ENCODE results near the gene LRRC34. TPM values are rescaled to one million over a fixed set of nuclear protein-coding genes. Genes with fewer than 3 reads are reported as not detected.

Gene LRRC34
- total and polyA plus RNA-seq, 9 of the 15 experiments (the other 6 are each of a cell fraction or from before 2014, with no cell fraction given), result 0.17 to 0.30 TPM; not detected in 7

- TF ChIP-seq POLR3A (IDR thresholded peaks at IDR 0.05; ENCODE audit: borderline replicate concordance, extremely low read depth, insufficient read depth, insufficient read length), result peak; percentile 91
- TF ChIP-seq ADNP (tag; IDR thresholded peaks at IDR 0.05), result peak; percentile 81; the same call in 1 of the 2 replicates
- TF ChIP-seq BDP1 (IDR thresholded peaks at IDR 0.05; ENCODE audit: insufficient read depth, insufficient read length), result peak; percentile 54
- no peak for TF ChIP-seq POLR2AphosphoS2 (IDR thresholded peaks at IDR 0.05; ENCODE audit: low read length)
- TF ChIP-seq ZNF592 (IDR thresholded peaks at IDR 0.05), result peak; percentile 60; the same call in 1 of the 2 replicates
- TF ChIP-seq SUPT5H (IDR thresholded peaks at IDR 0.05), result peak; percentile 23
- no peak for TF ChIP-seq ZNF551 (CRISPR knock-in tag; IDR thresholded peaks at IDR 0.05)
- TF ChIP-seq CSDE1 (IDR thresholded peaks at IDR 0.05), result peak in 1 of 2 experiments; percentile 70; a peak in 2 of 4 replicates
- no peak for TF ChIP-seq ZNF668 (CRISPR knock-in tag; IDR thresholded peaks at IDR 0.05)
- TF ChIP-seq CTBP1 (IDR thresholded peaks at IDR 0.05; ENCODE audit: borderline replicate concordance), result 0 out of 2 replicates have a peak, but pooled peaks have one; percentile 29
- TF ChIP-seq GATAD2B (IDR thresholded peaks at IDR 0.05; ENCODE audit: borderline replicate concordance), result no peak
- peak; percentile 36; the same call in 1 of the 2 replicates for TF ChIP-seq ZNF274 (IDR thresholded peaks at IDR 0.05; ENCODE audit: borderline replicate concordance, low read depth, low read length)
- TF ChIP-seq USF2 (CRISPR knock-in tag; IDR thresholded peaks at IDR 0.05), result no peak
- peak; percentile 93 for TF ChIP-seq ZNF384 (IDR thresholded peaks at IDR 0.05; ENCODE audit: low read depth, low read length)
- TF ChIP-seq, protein P1, sequence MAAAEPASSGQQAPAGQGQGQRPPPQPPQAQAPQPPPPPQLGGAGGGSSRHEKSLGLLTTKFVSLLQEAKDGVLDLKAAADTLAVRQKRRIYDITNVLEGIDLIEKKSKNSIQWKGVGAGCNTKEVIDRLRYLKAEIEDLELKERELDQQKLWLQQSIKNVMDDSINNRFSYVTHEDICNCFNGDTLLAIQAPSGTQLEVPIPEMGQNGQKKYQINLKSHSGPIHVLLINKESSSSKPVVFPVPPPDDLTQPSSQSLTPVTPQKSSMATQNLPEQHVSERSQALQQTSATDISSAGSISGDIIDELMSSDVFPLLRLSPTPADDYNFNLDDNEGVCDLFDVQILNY (CRISPR knock-in tag; IDR thresholded peaks at IDR 0.05), result no peak
- no peak for TF ChIP-seq RUNX1 (IDR thresholded peaks at IDR 0.05; ENCODE audit: low read depth)
- TF ChIP-seq DPF2 (IDR thresholded peaks at IDR 0.05), result 0 out of 2 replicates have a peak, but pooled peaks have one; percentile 38
- TF ChIP-seq ZNF253 (CRISPR knock-in tag; conservative IDR thresholded peaks at IDR 0.05), result no peak
- TF ChIP-seq HDAC2 (IDR thresholded peaks at IDR 0.05), result no peak
- TF ChIP-seq, protein P2, sequence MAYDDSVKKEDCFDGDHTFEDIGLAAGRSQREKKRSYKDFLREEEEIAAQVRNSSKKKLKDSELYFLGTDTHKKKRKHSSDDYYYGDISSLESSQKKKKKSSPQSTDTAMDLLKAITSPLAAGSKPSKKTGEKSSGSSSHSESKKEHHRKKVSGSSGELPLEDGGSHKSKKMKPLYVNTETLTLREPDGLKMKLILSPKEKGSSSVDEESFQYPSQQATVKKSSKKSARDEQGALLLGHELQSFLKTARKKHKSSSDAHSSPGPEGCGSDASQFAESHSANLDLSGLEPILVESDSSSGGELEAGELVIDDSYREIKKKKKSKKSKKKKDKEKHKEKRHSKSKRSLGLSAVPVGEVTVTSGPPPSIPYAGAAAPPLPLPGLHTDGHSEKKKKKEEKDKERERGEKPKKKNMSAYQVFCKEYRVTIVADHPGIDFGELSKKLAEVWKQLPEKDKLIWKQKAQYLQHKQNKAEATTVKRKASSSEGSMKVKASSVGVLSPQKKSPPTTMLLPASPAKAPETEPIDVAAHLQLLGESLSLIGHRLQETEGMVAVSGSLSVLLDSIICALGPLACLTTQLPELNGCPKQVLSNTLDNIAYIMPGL (CRISPR knock-in tag; IDR thresholded peaks at IDR 0.05), result peak; percentile 75; the same call in 1 of the 2 replicates
- TF ChIP-seq NBN (IDR thresholded peaks at IDR 0.05; ENCODE audit: low read depth), result peak; percentile 73
- TF ChIP-seq HDAC1 (IDR thresholded peaks at IDR 0.05), result peak in 1 of 2 experiments; percentile 97; a peak in 2 of 4 replicates
These were observed 41.0 kb downstream of the LRRC34 start (continued) for GRCh38 chr3:169771497-169772304.
